Hepatocyte (in vitro differentiated cells): ENCODE results near the gene PID1.

Experiments
- EZH2 ChIP-seq: fragments of 200-600 bp; sonication (generic); IDR thresholded peaks from 2 replicates; pipeline ENCODE4 v1.6.1; 2016; ENCODE audit warnings: antibody characterized with exemption, mild to moderate bottlenecking, borderline replicate concordance
- EZH2phosphoT487 ChIP-seq: fragments of 200-600 bp; sonication (generic); IDR thresholded peaks from one replicate; pipeline ENCODE4 v1.6.1; 2018; ENCODE audit warnings: antibody characterized with exemption, mild to moderate bottlenecking, low read depth, moderate library complexity; ENCODE audit not compliant: unreplicated experiment, severe bottlenecking
- TF ChIP-seq, protein P1 (sequence below): fragments of 200-600 bp; sonication (generic); IDR thresholded peaks from 2 replicates; pipeline ENCODE4 v1.5.1; 2016; ENCODE audit warnings: antibody characterized with exemption, mild to moderate bottlenecking; ENCODE audit not compliant: poor library complexity

GRCh38 chr2:229179628-229180027, 91.5 kb downstream of the PID1 start:
- TF ChIP-seq, protein P1, sequence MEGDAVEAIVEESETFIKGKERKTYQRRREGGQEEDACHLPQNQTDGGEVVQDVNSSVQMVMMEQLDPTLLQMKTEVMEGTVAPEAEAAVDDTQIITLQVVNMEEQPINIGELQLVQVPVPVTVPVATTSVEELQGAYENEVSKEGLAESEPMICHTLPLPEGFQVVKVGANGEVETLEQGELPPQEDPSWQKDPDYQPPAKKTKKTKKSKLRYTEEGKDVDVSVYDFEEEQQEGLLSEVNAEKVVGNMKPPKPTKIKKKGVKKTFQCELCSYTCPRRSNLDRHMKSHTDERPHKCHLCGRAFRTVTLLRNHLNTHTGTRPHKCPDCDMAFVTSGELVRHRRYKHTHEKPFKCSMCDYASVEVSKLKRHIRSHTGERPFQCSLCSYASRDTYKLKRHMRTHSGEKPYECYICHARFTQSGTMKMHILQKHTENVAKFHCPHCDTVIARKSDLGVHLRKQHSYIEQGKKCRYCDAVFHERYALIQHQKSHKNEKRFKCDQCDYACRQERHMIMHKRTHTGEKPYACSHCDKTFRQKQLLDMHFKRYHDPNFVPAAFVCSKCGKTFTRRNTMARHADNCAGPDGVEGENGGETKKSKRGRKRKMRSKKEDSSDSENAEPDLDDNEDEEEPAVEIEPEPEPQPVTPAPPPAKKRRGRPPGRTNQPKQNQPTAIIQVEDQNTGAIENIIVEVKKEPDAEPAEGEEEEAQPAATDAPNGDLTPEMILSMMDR = no peak
- TF ChIP-seq EZH2 (no peak), EZH2phosphoT487 (no peak)
